T-helper 22 cell (primary cell): ENCODE data around the gene ARHGEF10L.

Experiments
- DNase-seq: peaks from one replicate; pipeline ENCODE4 v3.0.0-alpha.2; 2020; ENCODE audit warnings: low read depth

Gene ARHGEF10L

GRCh38 chr1:17568014-17568900 is 28.8 kb downstream of the ARHGEF10L start:
- DNase-seq: no peak

GRCh38 chr1:17569200-17570139 is 30.0 kb downstream of the ARHGEF10L start:
- DNase-seq: no peak

- no peak for DNase-seq
Observed at GRCh38 chr1:17570228-17570627, 30.7 kb downstream of the ARHGEF10L start.

GRCh38 chr1:17572264-17572985 is 32.9 kb downstream of the ARHGEF10L start:
- DNase-seq: no peak

GRCh38 chr1:17573518-17574041 is 34.1 kb downstream of the ARHGEF10L start:
- no peak for DNase-seq

GRCh38 chr1:17574516-17574915 is 35.0 kb downstream of the ARHGEF10L start:
- DNase-seq: no peak

- DNase-seq: no peak
Observed at GRCh38 chr1:17575797-17576518, 36.5 kb downstream of the ARHGEF10L start.

- DNase-seq: no peak
Observed at GRCh38 chr1:17576519-17576853, 37.0 kb downstream of the ARHGEF10L start.

GRCh38 chr1:17577907-17578297 is 38.4 kb downstream of the ARHGEF10L start:
- DNase-seq: no peak

- DNase-seq: no peak
Observed at GRCh38 chr1:17579951-17580939, 40.7 kb downstream of the ARHGEF10L start.

GRCh38 chr1:17581389-17582123 is 42.1 kb downstream of the ARHGEF10L start:
- no peak for DNase-seq

GRCh38 chr1:17582124-17582774 is 42.8 kb downstream of the ARHGEF10L start:
- no peak for DNase-seq

- DNase-seq: no peak
Observed at GRCh38 chr1:17584539-17584938, 45.0 kb downstream of the ARHGEF10L start.

- no peak for DNase-seq
Observed at GRCh38 chr1:17585266-17585987, 45.9 kb downstream of the ARHGEF10L start.

- DNase-seq: no peak
Observed at GRCh38 chr1:17586172-17586964, 46.9 kb downstream of the ARHGEF10L start.

- DNase-seq: no peak
Observed at GRCh38 chr1:17587693-17588047, 48.2 kb downstream of the ARHGEF10L start.
